Sigmoid colon (tissue), 7 donors: Measurements from ENCODE around the gene FAM118A. TPM values are rescaled to one million over a fixed set of nuclear protein-coding genes. Genes with fewer than 3 reads are reported as not detected.
A peak's percentile ranks its signal among the peaks of the same experiment; 100 is the strongest.

Source experiments
- DNase-seq: peaks from one replicate; pipeline ENCODE4 v3.0.0-alpha.2; 2019
- H3K27ac ChIP-seq, 4 donors: fragments of 200-600 bp; sonication (generic); one replicate each; pipeline ENCODE4 v1.5.1; 2016 to 2019; ENCODE audit warnings: mild to moderate bottlenecking in 1 of 4
- H3K27me3 ChIP-seq, 3 donors: fragments of 200-600 bp; sonication (generic); one replicate each; pipeline ENCODE4 v1.5.1; 2019; ENCODE audit warnings: mild to moderate bottlenecking in 1 of 3
- H3K36me3 ChIP-seq, 4 donors: fragments of 200-600 bp; sonication (generic); one replicate each; pipeline ENCODE4 v1.5.1; 2016 to 2019
- H3K4me1 ChIP-seq, 4 donors: fragments of 200-600 bp; sonication (generic); one replicate each; pipeline ENCODE4 v1.5.1; 2017 to 2019
- H3K4me3 ChIP-seq, 4 donors: fragments of 200-600 bp; sonication (generic); one replicate each; pipeline ENCODE4 v1.5.1; 2017 to 2019; ENCODE audit warnings: mild to moderate bottlenecking in 2 of 4, moderate library complexity in 1 of 4
- H3K9me3 ChIP-seq, 4 donors: fragments of 200-600 bp in 3 of 4; sonication (generic) in 3 of 4; one replicate each; pipeline versions ENCODE4 v1.5.1 to v1.6.1; 2013 to 2019
- EP300 ChIP-seq, 4 donors: sonication (generic); formaldehyde crosslinking; IDR thresholded peaks; one replicate each; pipeline ENCODE4 v1.6.1; 2017; ENCODE audit warnings: antibody characterized with exemption in 4 of 4
- POLR2A ChIP-seq, 2 donors: fragments of 450-650 bp; IDR thresholded peaks; one replicate each; pipeline ENCODE4 v1.6.1; 2016; ENCODE audit warnings: antibody characterized with exemption in 2 of 2, mild to moderate bottlenecking in 2 of 2, moderate library complexity in 2 of 2
- POLR2AphosphoS5 ChIP-seq, 4 donors: sonication (generic); formaldehyde crosslinking; IDR thresholded peaks; one replicate each; pipeline ENCODE4 v1.6.1; 2017; ENCODE audit warnings: antibody characterized with exemption in 4 of 4
- WGBS, 2 donors: extraction: QIAGEN DNeasy Blood & Tissue Kit; methylation state at CpG; one replicate each; pipeline ENCODE4 v1.1.7; 2013; 5-methylcytosine and 5-hydroxymethylcytosine counted together
- intact Hi-C: fragments of 100-400 bp; cut with DNase I; formaldehyde crosslinking; loops from one replicate; pipeline ENCODE4 v1.15.1; 2023
- polyA plus RNA-seq, 3 donors: library from polyadenylated mRNA; stranded (reverse); fragments of 200-250 nt; gene quantifications; one replicate each; pipeline ENCODE4 v1.2.3, GENCODE V29; 2013
- total RNA-seq, 4 donors: library from RNA; depleted of rRNA; stranded (reverse); fragments of >200 nt; gene quantifications; one replicate each; pipeline ENCODE4 v1.1.0, GENCODE V29; 2016
- TF ChIP-seq, protein P1 (sequence below), 4 experiments: fragments of 450-650 bp in 3 of 4; fragments of 200-600 bp in 1 of 4; IDR thresholded peaks; one replicate each; pipeline ENCODE4 v1.5.1; 2016 to 2019; ENCODE audit warnings: antibody characterized with exemption in 4 of 4, mild to moderate bottlenecking in 3 of 4, moderate library complexity in 2 of 4
- donor health status: healthy with polysubstance abuse.
- donor health status: Bipolar disorder and iron deficiency.
- donor health status: healthy.

FAM118A gene
- total and polyA plus RNA-seq, 7 donors = 7.2 to 126 (median 18.8) TPM

DNA sequence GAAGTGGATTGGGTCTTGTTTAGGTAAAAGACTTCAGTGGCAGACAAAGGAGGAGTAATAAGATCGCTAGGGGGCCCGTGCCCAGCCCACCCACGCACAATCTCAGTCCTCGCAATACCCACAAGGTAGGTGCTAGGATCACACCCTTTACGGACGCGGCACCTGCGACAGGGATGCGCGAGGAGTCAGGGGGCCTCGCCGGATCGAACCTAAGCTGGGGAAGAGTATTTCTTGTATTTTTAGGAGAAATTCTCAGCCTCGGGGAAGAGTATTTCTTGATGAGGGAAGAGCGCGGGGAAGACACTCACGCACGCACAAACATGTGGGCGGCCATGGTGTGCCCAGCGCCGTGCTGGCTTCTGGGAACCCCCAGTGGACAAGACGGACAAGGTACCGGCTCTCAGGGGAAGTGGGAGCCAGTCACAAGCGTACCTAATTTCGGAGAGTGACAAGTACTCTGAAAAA lies 745 bp upstream of the FAM118A start:
- DNase-seq = no peak
- intact Hi-C loops = loop anchor here (5.0 kb wide), 1 partner anchor 37 kb away; no protein-coding TSS in a partner anchor
- H3K27ac ChIP-seq = peak overlapping the region; percentile 83 to 90 (median 86)

DNA sequence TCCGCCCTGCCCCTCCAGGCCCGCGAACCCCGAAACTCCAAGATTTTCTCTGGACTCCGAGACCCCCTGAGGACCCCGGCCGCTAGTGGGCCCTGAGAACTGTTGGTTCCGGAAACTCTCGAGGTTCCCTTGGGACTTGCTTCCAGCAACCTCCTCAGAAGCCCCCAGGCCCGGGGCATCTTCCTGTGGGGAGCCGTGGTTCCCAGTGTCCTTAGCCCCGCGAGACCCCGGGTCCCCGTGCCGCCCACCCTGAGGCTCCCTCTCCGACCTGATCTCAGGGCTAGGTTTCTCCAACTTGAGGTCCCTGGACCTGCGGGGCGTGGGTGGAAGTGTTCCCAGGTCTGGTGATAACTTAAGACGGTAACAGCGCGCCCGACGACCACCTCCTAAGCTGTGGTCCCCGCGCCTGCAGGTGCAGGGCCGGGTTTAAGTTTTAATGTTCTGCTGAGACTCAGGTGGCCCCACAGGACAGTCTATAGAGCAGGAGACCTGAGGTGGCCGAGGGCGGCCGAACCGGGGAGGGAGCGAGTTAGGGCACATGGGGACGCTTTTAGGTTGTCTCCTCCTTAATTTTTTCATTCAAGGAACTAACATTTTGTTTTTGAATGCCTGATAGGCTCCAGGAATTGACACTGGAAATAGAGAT lies 720 bp downstream of the FAM118A start:
- 6 to 15% methylated on average over 33 of the region's 33 CpGs for WGBS, 2 donors
- intact Hi-C loops = loop anchor here (5.0 kb wide), 1 partner anchor 127 kb away; no protein-coding TSS in a partner anchor
- Histone ChIP-seq H3K4me3 (peak overlapping the region; percentile 84 to 97 (median 95)), H3K27ac (peak overlapping the region; percentile 83 to 90 (median 86)), H3K9me3 (no peaks in the 10 kb centered on the region), H3K27me3 (no peaks in the 10 kb centered on the region), H3K36me3 (no peaks in the 10 kb centered on the region), H3K4me1 (peaks cover 0 to 20% (median 20%) of the 10 kb centered on the region in 4 donors)
- peak; percentile 76 for DNase-seq
- TF ChIP-seq POLR2AphosphoS5 (IDR thresholded peaks at IDR 0.05) (no peak), POLR2A (IDR thresholded peaks at IDR 0.05) (no peak), EP300 (IDR thresholded peaks at IDR 0.05) (no peak)
- TF ChIP-seq, protein P1, sequence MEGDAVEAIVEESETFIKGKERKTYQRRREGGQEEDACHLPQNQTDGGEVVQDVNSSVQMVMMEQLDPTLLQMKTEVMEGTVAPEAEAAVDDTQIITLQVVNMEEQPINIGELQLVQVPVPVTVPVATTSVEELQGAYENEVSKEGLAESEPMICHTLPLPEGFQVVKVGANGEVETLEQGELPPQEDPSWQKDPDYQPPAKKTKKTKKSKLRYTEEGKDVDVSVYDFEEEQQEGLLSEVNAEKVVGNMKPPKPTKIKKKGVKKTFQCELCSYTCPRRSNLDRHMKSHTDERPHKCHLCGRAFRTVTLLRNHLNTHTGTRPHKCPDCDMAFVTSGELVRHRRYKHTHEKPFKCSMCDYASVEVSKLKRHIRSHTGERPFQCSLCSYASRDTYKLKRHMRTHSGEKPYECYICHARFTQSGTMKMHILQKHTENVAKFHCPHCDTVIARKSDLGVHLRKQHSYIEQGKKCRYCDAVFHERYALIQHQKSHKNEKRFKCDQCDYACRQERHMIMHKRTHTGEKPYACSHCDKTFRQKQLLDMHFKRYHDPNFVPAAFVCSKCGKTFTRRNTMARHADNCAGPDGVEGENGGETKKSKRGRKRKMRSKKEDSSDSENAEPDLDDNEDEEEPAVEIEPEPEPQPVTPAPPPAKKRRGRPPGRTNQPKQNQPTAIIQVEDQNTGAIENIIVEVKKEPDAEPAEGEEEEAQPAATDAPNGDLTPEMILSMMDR (IDR thresholded peaks at IDR 0.05) = no peak

More for the DNA sequence above, 745 bp upstream of the FAM118A start:
- Histone ChIP-seq H3K4me1 (peaks cover 0 to 20% (median 20%) of the 10 kb centered on the region in 4 donors), H3K36me3 (no peaks in the 10 kb centered on the region), H3K27me3 (no peaks in the 10 kb centered on the region), H3K9me3 (no peaks in the 10 kb centered on the region), H3K4me3 (peak overlapping the region; percentile 40 to 96 (median 89))
- WGBS, 2 donors = 37 to 39% methylated on average over 25 of the region's 25 CpGs
- TF ChIP-seq EP300 (IDR thresholded peaks at IDR 0.05) = no peak
- no peak for TF ChIP-seq POLR2AphosphoS5 (IDR thresholded peaks at IDR 0.05)
- TF ChIP-seq, protein P1 (IDR thresholded peaks at IDR 0.05) = no peak
- TF ChIP-seq POLR2A (IDR thresholded peaks at IDR 0.05) = no peak

DNA sequence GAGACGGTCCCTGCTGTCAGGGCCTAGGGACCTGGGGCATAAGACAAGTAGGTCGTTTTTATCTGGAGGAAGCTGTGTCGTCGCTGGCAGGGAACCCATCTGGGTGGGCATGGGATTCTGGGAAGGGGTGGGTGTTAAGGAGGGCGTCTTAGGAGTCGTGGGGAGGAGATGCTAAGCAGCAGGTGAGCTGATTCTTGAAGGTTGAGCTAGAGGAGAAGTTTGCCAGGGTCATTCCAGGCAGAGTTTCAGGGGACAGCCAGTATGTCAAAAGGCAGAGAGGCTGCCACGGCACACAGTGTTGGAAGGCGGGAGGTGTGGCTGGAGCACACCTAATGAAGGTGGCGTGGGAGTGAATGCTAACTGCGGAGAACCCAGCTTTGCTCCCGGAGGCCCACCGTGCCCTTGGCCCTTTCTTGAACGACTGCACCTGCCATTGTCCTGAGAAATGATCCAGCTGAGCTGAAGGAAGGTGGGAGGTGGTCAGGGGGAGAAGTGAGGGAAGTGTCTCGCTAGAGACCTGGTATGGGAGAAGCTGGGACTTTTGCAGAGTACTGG lies 1.3 kb downstream of the FAM118A start:
- intact Hi-C loops = loop anchor here (5.0 kb wide), 1 partner anchor 126 kb away; no protein-coding TSS in a partner anchor
- no peak for DNase-seq
- Histone ChIP-seq H3K27ac (peak overlapping the region; percentile 83 to 90 (median 86)), H3K4me3 (peak overlapping the region; percentile 84 to 97 (median 95)), H3K4me1 (peaks cover 0 to 20% (median 20%) of the 10 kb centered on the region in 4 donors), H3K27me3 (no peaks in the 10 kb centered on the region), H3K9me3 (no peaks in the 10 kb centered on the region), H3K36me3 (no peaks in the 10 kb centered on the region)
- WGBS, 2 donors = 59% methylated on average over 14 of the region's 14 CpGs
- no peak for TF ChIP-seq POLR2AphosphoS5 (IDR thresholded peaks at IDR 0.05)
- no peak for TF ChIP-seq POLR2A (IDR thresholded peaks at IDR 0.05)
- TF ChIP-seq, protein P1 (IDR thresholded peaks at IDR 0.05) = no peak
- no peak for TF ChIP-seq EP300 (IDR thresholded peaks at IDR 0.05)

DNA sequence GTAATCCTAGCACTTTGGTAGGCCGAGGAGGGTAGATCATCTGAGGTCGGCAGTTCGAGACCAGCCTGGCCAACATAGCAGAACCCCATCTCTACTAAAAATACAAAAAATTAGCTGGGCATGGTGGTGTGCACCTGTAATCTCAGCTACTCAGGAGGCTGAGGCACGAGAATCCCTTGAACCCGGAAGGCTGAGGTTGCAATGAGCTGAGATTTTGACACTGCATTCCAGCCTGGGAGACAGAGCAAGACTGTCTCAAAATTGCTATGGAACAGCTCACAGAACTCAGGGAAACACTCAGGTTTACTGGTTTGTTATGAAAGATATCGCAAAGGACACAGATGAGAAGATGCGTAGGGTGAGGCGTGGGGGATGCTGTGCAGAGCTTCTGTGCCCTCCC lies 2.7 kb downstream of the FAM118A start:
- intact Hi-C loops = loop anchor here (5.0 kb wide), 1 partner anchor 125 kb away; no protein-coding TSS in a partner anchor
- 89 to 91% methylated on average over 8 of the region's 8 CpGs for WGBS, 2 donors
- no peaks in the 10 kb centered on the region for H3K36me3 ChIP-seq

More for the DNA sequence above, 2.7 kb downstream of the FAM118A start:
- Histone ChIP-seq H3K9me3 (no peaks in the 10 kb centered on the region), H3K4me3 (no peak overlapping the region), H3K4me1 (peaks cover 0 to 27% (median 22%) of the 10 kb centered on the region in 4 donors), H3K27me3 (no peaks in the 10 kb centered on the region), H3K27ac (no peak overlapping the region)
- TF ChIP-seq POLR2A (IDR thresholded peaks at IDR 0.05) = no peak
- TF ChIP-seq EP300 (IDR thresholded peaks at IDR 0.05) = no peak
- TF ChIP-seq, protein P1 (IDR thresholded peaks at IDR 0.05) = no peak
- TF ChIP-seq POLR2AphosphoS5 (IDR thresholded peaks at IDR 0.05) = no peak
- no peak for DNase-seq
